Pancreas (tissue), 10 donors: ENCODE measurements around the gene EIF1. TPM values are rescaled to one million over a fixed set of nuclear protein-coding genes. Genes with fewer than 3 reads are reported as not detected.

ENCODE experiments used
- ATAC-seq, 4 donors: fragments of 200-7000 bp; cut with Tn5 transposase; one replicate each; pipeline versions ENCODE4 v1.8.0 to v1.9.1; 2020; ENCODE audit warnings: mild to moderate bottlenecking in 4 of 4, moderate library complexity in 4 of 4
- DNase-seq, 6 donors: peaks; one replicate each; pipeline ENCODE4 v3.0.0-alpha.2; 2020
- FAIRE-seq: peaks from 2 replicates; lab custom pipeline; 2012; peaks lifted over from hg19 to GRCh38; lab: Jason Lieb, UNC
- H3K27ac ChIP-seq, 4 donors: fragments of 200-600 bp; sonication (generic); 1 replicate in 3 of 4; 2 replicates in 1 of 4; pipeline versions ENCODE4 v1.5.0 to v1.8.0; 2020
- H3K27me3 ChIP-seq, 4 donors: fragments of 200-600 bp; one replicate each; pipeline ENCODE4 v1.8.0; 2021
- H3K36me3 ChIP-seq, 3 donors: fragments of 200-600 bp; sonication (generic) in 1 of 3; one replicate each; pipeline versions ENCODE4 v1.5.0 to v1.8.0; 2020 to 2021
- H3K4me1 ChIP-seq, 3 donors: fragments of 200-600 bp; one replicate each; pipeline ENCODE4 v1.8.0; 2021
- H3K4me3 ChIP-seq, 4 donors: fragments of 200-600 bp; sonication (generic) in 2 of 4; one replicate each; pipeline versions ENCODE4 v1.5.0 to v1.8.0; 2020 to 2021
- H3K9me3 ChIP-seq, 4 donors: fragments of 200-600 bp; one replicate each; pipeline ENCODE4 v1.8.0; 2021
- WGBS, 2 donors: extraction: QIAGEN DNeasy Blood & Tissue Kit; methylation state at CpG; one replicate each; pipeline ENCODE4 v1.1.7; 2013; 5-methylcytosine and 5-hydroxymethylcytosine counted together
- intact Hi-C, 3 donors: fragments of 100-400 bp; cut with DNase I; formaldehyde crosslinking; loops; one replicate each; pipeline versions ENCODE4 v1.11.1 to v1.14.2; 2022
- polyA plus RNA-seq, 2 donors: library from polyadenylated mRNA; stranded (reverse); fragments of 200-250 nt; gene quantifications; one replicate each; pipeline ENCODE4 v1.2.3, GENCODE V29; 2013
- total RNA-seq, 6 donors: library from RNA; stranded (reverse); fragmentation: NEBNext Ultra II Directional in 4 of 6; extraction: Animal tissue kit (Norgen Biotek cat#: 25700) in 4 of 6; gene quantifications; one replicate each; pipeline versions ENCODE4 v1.2.1 to v1.2.4, GENCODE V29; 2021 to 2023
- TF ChIP-seq, protein P1 (sequence below), 4 donors: fragments of 200-600 bp; sonication (generic) in 3 of 4; IDR thresholded peaks; one replicate each; pipeline versions ENCODE4 v1.5.0 to v1.8.0; 2021; ENCODE audit warnings: antibody characterized with exemption in 4 of 4
- donor health status: healthy with polysubstance abuse.
- donor health status: DM: no; HTN: no; CAD: no; lungs with moderate emphysema.
- donor health status: DM: no; HTN: no; CAD: no.
- donor health status: control.
- donor health status: control.
- donor health status: Bipolar disorder and iron deficiency.
- donor health status: DM: yes; HTN: yes; CAD: no.
- donor health status: DM: no; HTN: no; CAD: no.
- donor health status: DM: no; HTN: no; CAD: no.
- donor health status: DM: yes; HTN: yes; CAD: no.

The EIF1 gene
- total and polyA plus RNA-seq, 8 donors: 316 to 934 (median 554) TPM

DNA sequence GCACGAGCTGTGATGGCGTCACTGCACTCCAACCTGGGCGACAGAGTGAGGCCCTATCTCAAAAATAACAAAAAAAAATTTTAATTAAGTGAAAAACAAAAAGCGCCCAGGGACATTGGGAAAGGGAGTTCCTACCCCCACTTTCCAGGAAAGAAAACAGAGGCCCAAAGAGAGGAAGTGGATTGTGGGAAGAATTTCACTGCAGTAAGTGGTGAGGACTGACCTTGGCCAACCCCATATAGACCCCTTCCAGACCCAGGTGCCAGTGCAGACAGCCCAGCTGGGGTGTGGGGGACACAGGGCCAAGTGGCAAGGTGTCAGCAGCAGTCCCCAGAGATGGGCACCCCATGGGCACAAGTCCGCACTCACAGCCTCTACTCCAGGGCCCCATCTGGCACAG is 35.3 kb upstream of the EIF1 start:
- H3K27ac ChIP-seq: peak overlapping the region in 3 of 4 donors; percentile 5 to 69 (median 12)
- TF ChIP-seq, protein P1, sequence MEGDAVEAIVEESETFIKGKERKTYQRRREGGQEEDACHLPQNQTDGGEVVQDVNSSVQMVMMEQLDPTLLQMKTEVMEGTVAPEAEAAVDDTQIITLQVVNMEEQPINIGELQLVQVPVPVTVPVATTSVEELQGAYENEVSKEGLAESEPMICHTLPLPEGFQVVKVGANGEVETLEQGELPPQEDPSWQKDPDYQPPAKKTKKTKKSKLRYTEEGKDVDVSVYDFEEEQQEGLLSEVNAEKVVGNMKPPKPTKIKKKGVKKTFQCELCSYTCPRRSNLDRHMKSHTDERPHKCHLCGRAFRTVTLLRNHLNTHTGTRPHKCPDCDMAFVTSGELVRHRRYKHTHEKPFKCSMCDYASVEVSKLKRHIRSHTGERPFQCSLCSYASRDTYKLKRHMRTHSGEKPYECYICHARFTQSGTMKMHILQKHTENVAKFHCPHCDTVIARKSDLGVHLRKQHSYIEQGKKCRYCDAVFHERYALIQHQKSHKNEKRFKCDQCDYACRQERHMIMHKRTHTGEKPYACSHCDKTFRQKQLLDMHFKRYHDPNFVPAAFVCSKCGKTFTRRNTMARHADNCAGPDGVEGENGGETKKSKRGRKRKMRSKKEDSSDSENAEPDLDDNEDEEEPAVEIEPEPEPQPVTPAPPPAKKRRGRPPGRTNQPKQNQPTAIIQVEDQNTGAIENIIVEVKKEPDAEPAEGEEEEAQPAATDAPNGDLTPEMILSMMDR (IDR thresholded peaks at IDR 0.05): no peak
- no peak overlapping the region for H3K4me3 ChIP-seq
- DNase-seq: peak in 1 of 6 donors; percentile 33
- H3K36me3 ChIP-seq: no peaks in the 10 kb centered on the region
- H3K27me3 ChIP-seq: no peaks in the 10 kb centered on the region
- WGBS, 2 donors: 79 to 94% methylated on average over 5 of the region's 5 CpGs
- peaks cover 0 to under 1% (median 0%) of the 10 kb centered on the region in 3 donors for H3K4me1 ChIP-seq
- no peak for ATAC-seq
- intact Hi-C loops: loop anchor here in 2 of 3 donors (10.0 kb wide), 2 partner anchors 749 to 849 kb away; no protein-coding TSS in a partner anchor
- H3K9me3 ChIP-seq: no peaks in the 10 kb centered on the region
- FAIRE-seq: no peak

DNA sequence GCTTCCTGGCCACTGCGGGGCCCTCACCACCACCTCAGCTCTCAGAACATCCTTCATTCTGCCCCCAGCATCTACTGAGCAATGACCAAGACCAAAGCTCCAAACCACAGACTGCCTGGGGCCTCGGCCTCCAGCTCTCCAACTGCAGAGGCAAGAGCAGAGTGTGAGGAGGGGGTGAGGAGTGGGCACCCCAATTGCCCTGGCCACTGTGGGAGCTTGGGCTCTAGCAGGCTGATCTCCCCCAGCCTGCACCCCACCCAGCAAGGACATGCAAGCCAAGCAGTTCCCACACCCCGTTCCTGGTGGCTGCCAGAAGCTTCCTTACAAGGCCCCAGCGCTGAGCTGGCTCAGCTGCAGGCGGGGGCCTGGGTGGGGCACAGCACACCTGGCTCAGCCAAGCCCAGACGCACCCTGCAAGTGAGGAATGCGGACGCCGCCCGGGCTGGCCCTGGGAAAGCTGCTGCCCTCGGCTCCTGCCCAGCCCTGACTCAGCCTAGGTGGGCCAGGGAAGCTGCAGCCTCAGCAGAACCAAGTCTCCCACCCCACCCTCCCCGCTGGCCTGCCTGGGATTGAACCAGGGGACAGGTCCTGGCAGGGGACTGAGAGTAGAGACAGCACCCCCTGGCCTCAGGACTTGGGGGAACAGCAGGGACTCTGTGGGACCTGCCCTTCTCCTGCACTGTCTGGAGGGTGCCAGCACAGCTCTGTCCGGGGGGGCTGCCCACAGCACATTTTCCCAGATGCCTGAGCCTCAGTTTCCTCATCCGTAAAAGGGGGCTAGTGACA is 34.6 kb upstream of the EIF1 start:
- no peaks in the 10 kb centered on the region for H3K36me3 ChIP-seq
- peak overlapping the region in 3 of 4 donors; percentile 5 to 69 (median 12) for H3K27ac ChIP-seq
- DNase-seq: peak in 5 of 6 donors; percentile 31 to 81 (median 45)
- H3K9me3 ChIP-seq: no peaks in the 10 kb centered on the region
- TF ChIP-seq, protein P1 (IDR thresholded peaks at IDR 0.05): no peak
- no peaks in the 10 kb centered on the region for H3K4me1 ChIP-seq
- 49 to 50% methylated on average over 14 of the region's 14 CpGs for WGBS, 2 donors
- no peak overlapping the region for H3K4me3 ChIP-seq
- FAIRE-seq: no peak
- peak; percentile 44 to 61 (median 50) for ATAC-seq
- intact Hi-C loops: loop anchor here in 2 of 3 donors (10.0 kb wide), 2 partner anchors 749 to 849 kb away; no protein-coding TSS in a partner anchor
- H3K27me3 ChIP-seq: no peaks in the 10 kb centered on the region

DNA sequence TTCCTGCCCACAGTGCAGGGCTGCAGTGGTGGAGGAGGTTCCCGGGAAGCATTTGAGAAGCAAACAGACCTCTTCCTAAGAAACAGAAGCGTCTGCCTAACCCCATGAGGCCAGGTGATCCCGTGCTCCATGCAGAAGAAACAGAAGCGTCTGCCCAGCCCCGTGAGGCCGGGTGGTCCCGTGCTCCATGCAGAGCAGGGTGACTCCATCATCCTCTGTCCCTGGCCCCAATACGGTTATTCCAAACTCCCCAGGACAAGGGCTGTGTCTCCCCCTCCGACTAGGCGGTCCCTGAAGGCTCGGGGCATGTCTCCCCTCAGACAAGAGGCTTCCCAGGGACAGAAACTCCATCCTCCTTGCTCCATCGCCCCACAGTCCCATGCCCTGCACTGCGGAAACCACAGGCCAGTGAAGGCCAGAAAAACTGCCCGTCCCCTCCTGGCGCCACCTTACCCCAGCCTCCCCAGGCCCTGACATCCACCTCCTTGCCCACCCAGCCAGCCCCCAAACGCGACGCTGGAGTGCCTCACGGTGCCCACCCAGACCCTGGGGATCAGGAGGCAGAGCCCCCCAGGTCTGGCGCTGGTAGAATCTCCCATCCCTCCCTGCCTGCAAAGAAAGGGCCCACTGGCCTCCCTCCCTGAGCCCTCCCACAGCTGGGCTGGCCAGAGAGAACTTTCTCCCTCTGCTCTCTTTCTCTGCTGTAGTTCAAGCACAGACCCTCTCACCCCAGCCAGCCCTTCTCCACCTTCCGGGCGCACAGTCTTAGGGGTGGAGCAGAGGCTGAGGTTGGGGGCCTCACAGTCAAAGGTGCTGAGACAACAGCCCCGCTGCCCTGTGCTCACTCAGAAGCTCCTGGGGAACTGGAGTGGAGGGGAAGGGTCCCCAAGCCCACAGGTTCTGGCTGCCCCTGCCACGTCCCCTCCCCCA is 33.7 kb upstream of the EIF1 start:
- Histone ChIP-seq H3K4me3 (no peak overlapping the region), H3K27me3 (no peaks in the 10 kb centered on the region), H3K9me3 (no peaks in the 10 kb centered on the region), H3K27ac (peak overlapping the region; percentile 50 to 69 (median 56)), H3K36me3 (no peaks in the 10 kb centered on the region), H3K4me1 (no peaks in the 10 kb centered on the region)
- FAIRE-seq (no peak), ATAC-seq (no peak), DNase-seq (peak in 1 of 6 donors; percentile 59)
- 63 to 76% methylated on average over 23 to 24 of the region's 24 CpGs for WGBS, 2 donors
- intact Hi-C loops: loop anchor here in 2 of 3 donors (5.0 to 10.0 kb wide), 3 partner anchors 108 to 850 kb away; no protein-coding TSS in a partner anchor
- TF ChIP-seq, protein P1 (IDR thresholded peaks at IDR 0.05): no peak

DNA sequence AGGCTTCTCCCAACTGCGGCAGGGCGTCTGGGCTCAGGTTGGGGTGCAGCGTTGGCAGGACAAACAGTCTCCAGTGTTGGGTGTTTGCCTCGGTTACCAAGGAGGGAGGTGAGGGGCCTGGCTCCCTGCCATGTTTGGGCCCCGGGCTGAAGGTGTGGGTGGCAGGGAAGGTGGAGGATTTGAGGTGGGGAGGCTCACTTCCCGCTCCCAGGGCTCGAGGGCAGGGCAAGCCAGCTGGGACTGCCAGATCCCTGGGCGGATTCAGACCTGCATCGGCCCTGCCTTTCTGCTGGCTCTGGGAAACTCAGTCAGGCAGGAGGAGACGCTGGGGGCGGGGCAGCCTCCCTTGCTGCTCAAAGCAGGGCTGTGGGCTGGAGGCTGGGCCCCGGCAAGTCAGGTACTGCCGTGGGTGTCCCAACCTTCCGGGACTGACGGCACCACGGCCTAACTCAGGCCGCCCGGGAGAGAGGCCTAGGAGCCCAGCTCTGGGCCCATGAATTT is 33.0 kb upstream of the EIF1 start:
- H3K9me3 ChIP-seq: no peaks in the 10 kb centered on the region
- no peak for FAIRE-seq
- intact Hi-C loops: loop anchor here in 2 of 3 donors (5.0 to 10.0 kb wide), 3 partner anchors 108 to 851 kb away; no protein-coding TSS in a partner anchor

More for the DNA sequence above, 33.0 kb upstream of the EIF1 start:
- no peaks in the 10 kb centered on the region for H3K36me3 ChIP-seq
- H3K4me1 ChIP-seq: no peaks in the 10 kb centered on the region
- H3K4me3 ChIP-seq: no peak overlapping the region
- H3K27ac ChIP-seq: peak overlapping the region; percentile 50 to 69 (median 56)
- DNase-seq (peak in 5 of 6 donors; percentile 39 to 86 (median 47)), ATAC-seq (peak; percentile 24 to 61 (median 46))
- WGBS, 2 donors: 50 to 55% methylated on average over 16 to 18 of the region's 18 CpGs
- TF ChIP-seq, protein P1 (IDR thresholded peaks at IDR 0.05): no peak
- H3K27me3 ChIP-seq: no peaks in the 10 kb centered on the region
